DND-41 (cell line): ENCODE results near the gene LEAP2.
A peak's percentile ranks its signal among the peaks of the same experiment; 100 is the strongest.
"Not testable (repeated sequence)": the region's sequence is repeated elsewhere in the genome, so short reads cannot be mapped to it uniquely, and the experiment has no call there.

Experiments
- ATAC-seq: fragments of 200-7000 bp; cut with Tn5 transposase; 3 replicates; pipeline ENCODE4 v1.9.1; 2021; ENCODE audit warnings: low read depth; ENCODE audit not compliant: insufficient read depth
- DNase-seq: peaks from one replicate; pipeline ENCODE4 v3.0.0-alpha.2; 2020
- H2AFZ ChIP-seq: 2 replicates; pipeline ENCODE4 v1.6.0; 2012; ENCODE audit warnings: low read depth, low read length
- H3K27ac ChIP-seq: 2 replicates; pipeline ENCODE4 v1.5.1; 2012; ENCODE audit warnings: low read length, inconsistent platforms
- H3K27me3 ChIP-seq: fragments of 200-600 bp; sonication (generic); 2 replicates; pipeline ENCODE4 v1.6.0; 2012; ENCODE audit warnings: low read length, mild to moderate bottlenecking, inconsistent platforms; ENCODE audit not compliant: insufficient read depth, poor library complexity
- H3K36me3 ChIP-seq: 2 replicates; pipeline ENCODE4 v1.5.1; 2012; ENCODE audit warnings: low read length, inconsistent platforms; ENCODE audit not compliant: insufficient read depth
- H3K4me1 ChIP-seq: 2 replicates; pipeline ENCODE4 v1.5.1; 2012; ENCODE audit warnings: mild to moderate bottlenecking, low read length; ENCODE audit not compliant: insufficient read depth
- H3K4me2 ChIP-seq: 2 replicates; pipeline ENCODE4 v1.6.0; 2012; ENCODE audit warnings: mild to moderate bottlenecking, moderate library complexity, low read length, inconsistent platforms; ENCODE audit not compliant: insufficient read depth
- H3K4me3 ChIP-seq, 2 experiments: fragments of 200-600 bp in 1 of 2; shearing (Covaris generic) in 1 of 2; 2 replicates each; pipeline ENCODE4 v1.5.1; 2012 to 2016; ENCODE audit warnings: inconsistent platforms in 2 of 2, low read length in 2 of 2, mild to moderate bottlenecking in 2 of 2, low read depth in 1 of 2, moderate library complexity in 1 of 2
- H3K79me2 ChIP-seq: 2 replicates; pipeline ENCODE4 v1.6.0; 2012; ENCODE audit warnings: low read length, inconsistent platforms; ENCODE audit not compliant: insufficient read depth
- H3K9ac ChIP-seq: 2 replicates; pipeline ENCODE4 v1.6.0; 2012; ENCODE audit warnings: low read depth, mild to moderate bottlenecking, inconsistent platforms, low read length, moderate library complexity
- H3K9me3 ChIP-seq: 2 replicates; pipeline ENCODE4 v1.5.1; 2012; ENCODE audit warnings: low read length, moderate library complexity, mild to moderate bottlenecking, inconsistent platforms; ENCODE audit not compliant: insufficient read depth, severe bottlenecking
- H4K20me1 ChIP-seq: 2 replicates; pipeline ENCODE4 v1.6.0; 2012; ENCODE audit warnings: low read length; ENCODE audit not compliant: insufficient read depth
- CTCF ChIP-seq: IDR thresholded peaks from 2 replicates; pipeline ENCODE4 v1.5.1; 2012; ENCODE audit warnings: borderline replicate concordance, low read length, moderate library complexity, mild to moderate bottlenecking; ENCODE audit not compliant: poor library complexity, severe bottlenecking; ENCODE audit errors: extremely low read depth
- EZH2 ChIP-seq: IDR thresholded peaks from 3 replicates; pipeline ENCODE4 v1.6.1; 2012; ENCODE audit warnings: borderline replicate concordance, low read depth, mild to moderate bottlenecking, moderate library complexity, low read length, inconsistent platforms; ENCODE audit not compliant: severe bottlenecking

LEAP2 gene

GRCh38 chr5:132853323-132853722 lies 20.1 kb upstream of the LEAP2 start:
- no peaks in the 10 kb centered on the region for H3K36me3 ChIP-seq
- H3K27ac ChIP-seq, result no peak overlapping the region
- TF ChIP-seq EZH2 (no peak), CTCF (no peak)
- ATAC-seq (no peak), DNase-seq (no peak)
- no peaks in the 10 kb centered on the region for H3K27me3 ChIP-seq
- H4K20me1 ChIP-seq, result no peaks in the 10 kb centered on the region
- H3K9ac ChIP-seq, result no peak overlapping the region
- H3K4me2 ChIP-seq, result no peak overlapping the region
- no peak overlapping the region for H3K4me3 ChIP-seq
- peaks cover 6% of the 10 kb centered on the region for H3K4me1 ChIP-seq
- no peak overlapping the region for H2AFZ ChIP-seq
- no peaks in the 10 kb centered on the region for H3K9me3 ChIP-seq
- no peaks in the 10 kb centered on the region for H3K79me2 ChIP-seq

DNA sequence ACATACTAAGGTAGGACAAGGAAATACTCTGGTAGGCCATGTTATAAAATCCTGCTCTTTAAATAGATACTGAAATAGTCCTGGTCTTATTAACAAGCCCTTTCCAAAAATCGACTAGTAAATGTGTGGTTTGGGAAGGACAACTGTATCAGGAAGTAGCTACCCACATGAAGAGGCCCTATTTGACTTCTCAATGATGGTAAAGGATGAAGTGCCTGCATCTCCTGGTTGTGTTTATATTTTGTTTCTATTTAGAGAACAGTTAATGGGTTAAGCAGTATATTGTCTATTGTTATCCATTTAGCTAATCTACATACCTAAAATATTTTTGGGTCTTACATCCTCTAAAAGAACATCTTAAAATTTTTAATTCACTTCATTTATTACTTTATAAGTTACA lies 19.7 kb upstream of the LEAP2 start:
- peaks cover 6% of the 10 kb centered on the region for H3K4me1 ChIP-seq
- DNase-seq (no peak), ATAC-seq (peak; percentile 69)
- TF ChIP-seq EZH2, result no peak
- TF ChIP-seq CTCF, result no peak
- H3K9ac ChIP-seq, result no peak overlapping the region
- H3K9me3 ChIP-seq, result no peaks in the 10 kb centered on the region
- H3K27ac ChIP-seq, result no peak overlapping the region
- H3K4me3 ChIP-seq, result no peak overlapping the region
- no peak overlapping the region for H3K4me2 ChIP-seq
- H3K79me2 ChIP-seq, result no peaks in the 10 kb centered on the region
- no peak overlapping the region for H2AFZ ChIP-seq
- no peaks in the 10 kb centered on the region for H3K36me3 ChIP-seq
- no peaks in the 10 kb centered on the region for H3K27me3 ChIP-seq
- H4K20me1 ChIP-seq, result no peaks in the 10 kb centered on the region

DNA sequence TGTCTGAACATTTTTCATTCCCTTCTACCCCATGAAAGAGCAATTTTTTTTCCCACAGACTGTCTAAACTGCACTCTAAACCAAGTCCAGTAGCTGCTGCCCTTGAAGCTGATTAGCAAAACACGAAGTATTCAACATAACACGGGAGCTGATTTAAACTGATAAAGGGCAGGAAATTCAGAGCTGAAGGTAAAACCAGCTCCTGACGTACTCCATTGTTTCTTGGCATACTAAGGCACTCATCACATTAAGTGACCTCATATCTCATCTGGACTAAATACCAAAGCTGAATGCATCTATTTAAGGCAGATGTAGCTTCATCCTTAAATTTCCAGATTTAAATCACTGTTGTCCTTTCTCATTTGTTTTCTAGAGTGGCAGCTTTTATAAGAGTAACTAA lies 19.2 kb upstream of the LEAP2 start:
- peaks cover 6% of the 10 kb centered on the region for H3K4me1 ChIP-seq
- no peak overlapping the region for H3K4me3 ChIP-seq
- no peaks in the 10 kb centered on the region for H4K20me1 ChIP-seq
- H2AFZ ChIP-seq, result no peak overlapping the region
- TF ChIP-seq CTCF (no peak), EZH2 (no peak)
- no peaks in the 10 kb centered on the region for H3K79me2 ChIP-seq
- no peak overlapping the region for H3K9ac ChIP-seq
- ATAC-seq (no peak), DNase-seq (no peak)
- H3K4me2 ChIP-seq, result no peak overlapping the region
- no peaks in the 10 kb centered on the region for H3K36me3 ChIP-seq
- H3K27me3 ChIP-seq, result no peaks in the 10 kb centered on the region
- H3K9me3 ChIP-seq, result no peaks in the 10 kb centered on the region
- no peak overlapping the region for H3K27ac ChIP-seq

DNA sequence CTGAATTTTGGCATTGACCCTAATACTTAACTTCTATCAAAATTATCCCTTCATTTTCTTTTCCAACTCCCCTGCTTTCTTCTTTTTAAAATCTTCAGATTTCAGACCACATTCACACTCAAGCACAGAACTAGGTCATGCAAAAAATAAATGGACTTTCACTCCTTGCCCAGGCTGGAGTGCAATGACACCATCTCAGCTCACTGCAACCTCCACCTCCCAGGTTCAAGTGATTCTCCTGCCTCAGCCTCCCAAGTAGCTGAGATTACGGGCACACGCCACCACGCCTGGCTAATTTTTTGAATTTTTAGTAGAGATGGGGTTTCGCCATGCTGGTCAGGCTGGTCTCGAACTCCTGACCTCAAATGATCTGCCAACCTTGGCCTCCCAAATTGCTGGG lies 18.5 kb upstream of the LEAP2 start:
- not testable (repeated sequence) for H2AFZ ChIP-seq, H3K4me3 ChIP-seq, H3K9ac ChIP-seq, H3K4me1 ChIP-seq, ATAC-seq, DNase-seq, H4K20me1 ChIP-seq, H3K79me2 ChIP-seq, H3K27me3 ChIP-seq, H3K27ac ChIP-seq, H3K9me3 ChIP-seq, H3K4me2 ChIP-seq, H3K36me3 ChIP-seq
